GM18861 (cell line): ENCODE measurements around the gene LSM11.

Experiments used
- ATAC-seq: cut with Tn5 transposase; IDR thresholded peaks from one replicate; pipeline ENCODE4 v1.9.1; 2021; ENCODE audit not compliant: unreplicated experiment

Gene LSM11

GRCh38 chr5:157732596-157733262 is 10.8 kb upstream of the LSM11 start:
- no peak for ATAC-seq

DNA sequence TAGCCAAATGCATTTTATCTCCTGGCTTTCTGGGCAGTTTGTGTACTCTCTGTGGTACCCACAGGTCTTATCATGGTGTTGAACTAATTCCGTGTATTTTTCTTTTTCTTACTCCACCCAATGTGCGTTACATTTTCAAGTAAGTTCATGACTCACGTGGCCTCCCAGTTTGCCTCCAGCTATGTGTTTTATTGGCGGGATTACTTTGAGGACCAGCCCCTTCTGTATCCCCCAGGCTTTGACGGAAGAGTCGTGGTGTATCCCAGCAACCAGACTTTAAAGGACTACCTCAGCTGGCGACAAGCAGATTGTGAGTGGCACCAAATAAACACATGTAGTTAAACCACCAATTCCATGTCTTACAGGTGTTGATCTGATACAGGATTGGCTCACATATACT is 9.1 kb upstream of the LSM11 start:
- no peak for ATAC-seq

- ATAC-seq, result no peak
Measured at GRCh38 chr5:157735991-157736390, 7.5 kb upstream of the LSM11 start.

- ATAC-seq, result no peak
Measured at GRCh38 chr5:157739388-157740228, 3.9 kb upstream of the LSM11 start.

GRCh38 chr5:157740229-157740610 is 3.3 kb upstream of the LSM11 start:
- ATAC-seq, result no peak

- ATAC-seq, result no peak
Measured at GRCh38 chr5:157741131-157741530, 2.4 kb upstream of the LSM11 start.

DNA sequence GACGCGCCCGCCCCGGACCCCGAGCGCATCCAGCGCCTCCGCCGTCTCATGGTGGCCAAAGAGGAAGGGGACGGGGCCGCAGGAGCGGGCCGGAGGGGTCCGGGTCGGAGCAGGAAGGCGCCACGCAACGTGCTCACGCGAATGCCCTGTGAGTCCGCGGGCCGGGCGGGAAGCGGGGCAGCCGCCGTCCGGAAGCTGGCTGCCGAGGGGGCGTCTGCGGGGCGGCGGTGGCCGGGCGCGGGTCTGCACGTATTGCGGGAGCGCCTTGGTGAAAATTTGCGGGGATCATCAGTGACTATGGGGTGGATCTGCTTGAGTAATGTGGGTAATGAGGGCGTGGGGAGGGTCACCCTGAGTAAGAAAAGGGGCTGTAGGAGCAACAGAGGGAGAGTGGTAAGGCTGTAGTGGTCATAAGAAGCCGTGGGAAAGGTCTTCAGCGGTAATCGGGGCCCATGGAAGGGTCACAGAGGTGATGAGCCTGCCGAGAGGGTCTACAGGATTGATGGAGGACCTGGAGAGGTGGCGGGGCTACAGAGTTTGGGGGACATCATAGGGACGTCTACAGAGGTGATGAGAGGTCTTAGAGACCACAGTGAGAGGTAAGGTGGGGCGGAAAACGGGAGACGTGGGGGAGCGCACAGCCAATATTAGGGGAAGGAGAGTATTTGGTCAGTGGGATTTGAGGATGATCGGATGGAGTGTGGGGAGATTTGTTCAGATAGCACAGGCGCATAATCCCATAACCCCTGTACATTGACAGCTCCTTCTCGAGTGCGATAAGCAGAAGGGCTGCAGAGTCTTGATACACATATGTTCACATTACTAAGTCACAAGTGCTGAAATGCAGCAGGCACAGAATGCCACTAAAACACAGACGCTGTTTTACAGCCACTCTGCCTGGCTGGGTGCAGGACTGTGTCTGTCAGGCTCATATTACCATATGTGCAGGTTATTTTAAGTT is 819 bp downstream of the LSM11 start:
- peak; percentile 10 for ATAC-seq

DNA sequence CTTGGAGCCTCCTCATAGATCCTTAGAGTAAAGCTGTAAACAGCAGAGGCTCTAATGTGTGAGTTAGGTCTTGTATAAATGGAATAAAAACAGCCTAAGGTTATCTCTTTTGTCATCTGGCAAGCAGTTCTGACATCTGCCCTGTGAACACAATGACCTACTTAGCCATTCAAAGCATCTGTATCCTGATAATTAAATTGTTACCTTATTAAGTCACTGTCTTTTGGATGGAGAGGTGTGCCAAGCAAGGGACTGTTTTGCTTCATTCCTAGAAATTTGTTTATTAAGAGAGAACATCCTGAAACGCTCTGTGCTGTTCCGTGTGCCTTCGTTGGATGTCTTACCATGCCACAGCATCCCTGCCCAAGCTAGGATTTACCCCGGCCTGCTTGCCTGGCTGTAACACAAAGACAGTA is 1.5 kb downstream of the LSM11 start:
- ATAC-seq, result no peak

DNA sequence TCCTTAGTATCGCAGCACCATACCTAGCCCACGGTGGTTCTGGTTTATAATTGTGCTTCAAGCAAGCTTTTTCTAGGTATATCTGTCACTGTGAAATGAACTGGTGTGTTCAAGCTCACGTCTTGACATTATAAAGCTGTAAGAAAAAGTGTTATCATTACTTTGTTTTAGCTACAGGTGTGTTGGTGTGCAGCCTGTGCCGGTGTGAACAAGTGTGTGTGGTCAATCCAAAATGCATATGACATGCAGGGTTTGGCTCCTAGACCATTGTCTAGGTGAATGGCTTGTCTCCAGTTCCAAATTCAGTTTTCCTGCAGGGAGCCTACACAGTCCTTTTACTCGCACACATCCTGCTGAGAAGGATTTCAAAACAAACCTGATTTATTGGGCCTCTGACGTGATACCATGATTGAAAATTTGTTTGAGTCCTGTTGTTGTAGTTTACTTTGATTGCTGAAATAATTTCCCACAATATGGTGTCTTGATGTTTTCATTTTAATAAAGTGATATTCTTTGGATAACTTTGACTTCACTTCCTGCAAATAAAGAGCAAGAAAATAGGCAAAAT is 3.7 kb downstream of the LSM11 start:
- ATAC-seq, result no peak

GRCh38 chr5:157747766-157748700 is 4.5 kb downstream of the LSM11 start:
- no peak for ATAC-seq

DNA sequence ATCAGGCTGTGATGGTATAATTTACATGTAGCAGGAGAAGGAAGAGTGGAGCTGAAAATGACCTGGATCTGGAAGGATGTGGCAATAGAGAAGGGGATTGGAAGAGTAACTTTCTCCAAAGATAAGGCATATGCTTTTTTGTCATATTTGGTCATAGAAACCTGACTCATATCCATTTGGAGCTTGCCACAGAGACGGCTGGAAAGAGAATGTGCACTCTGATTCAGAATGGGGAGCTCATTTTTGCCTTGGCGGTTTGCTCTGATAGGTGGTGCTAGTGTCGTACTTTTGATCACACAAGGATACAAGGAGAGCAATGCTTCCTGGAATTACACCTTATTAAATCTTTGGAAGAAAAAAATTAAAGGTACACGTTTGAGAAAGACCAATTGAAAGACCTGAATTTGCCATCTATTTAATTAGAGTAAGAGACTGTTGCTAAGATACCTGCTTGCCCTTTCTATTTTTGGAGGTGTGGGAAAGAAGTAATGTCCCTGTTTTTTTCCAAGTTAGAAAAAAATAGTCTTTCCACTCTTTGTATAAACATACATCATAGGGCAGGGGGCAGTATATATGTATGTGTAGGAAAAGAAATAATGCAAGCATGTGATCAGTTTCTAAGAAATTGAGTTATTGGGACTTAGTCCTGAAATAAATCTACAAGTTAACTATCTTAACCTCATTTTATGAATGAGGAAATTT is 5.4 kb downstream of the LSM11 start:
- no peak for ATAC-seq

- no peak for ATAC-seq
Measured at GRCh38 chr5:157749462-157749799, 5.9 kb downstream of the LSM11 start.

- ATAC-seq, result no peak
Measured at GRCh38 chr5:157750320-157750719, 6.8 kb downstream of the LSM11 start.

GRCh38 chr5:157756122-157756521 is 12.6 kb downstream of the LSM11 start:
- no peak for ATAC-seq

GRCh38 chr5:157758706-157759105 is 15.2 kb downstream of the LSM11 start:
- ATAC-seq, result no peak

DNA sequence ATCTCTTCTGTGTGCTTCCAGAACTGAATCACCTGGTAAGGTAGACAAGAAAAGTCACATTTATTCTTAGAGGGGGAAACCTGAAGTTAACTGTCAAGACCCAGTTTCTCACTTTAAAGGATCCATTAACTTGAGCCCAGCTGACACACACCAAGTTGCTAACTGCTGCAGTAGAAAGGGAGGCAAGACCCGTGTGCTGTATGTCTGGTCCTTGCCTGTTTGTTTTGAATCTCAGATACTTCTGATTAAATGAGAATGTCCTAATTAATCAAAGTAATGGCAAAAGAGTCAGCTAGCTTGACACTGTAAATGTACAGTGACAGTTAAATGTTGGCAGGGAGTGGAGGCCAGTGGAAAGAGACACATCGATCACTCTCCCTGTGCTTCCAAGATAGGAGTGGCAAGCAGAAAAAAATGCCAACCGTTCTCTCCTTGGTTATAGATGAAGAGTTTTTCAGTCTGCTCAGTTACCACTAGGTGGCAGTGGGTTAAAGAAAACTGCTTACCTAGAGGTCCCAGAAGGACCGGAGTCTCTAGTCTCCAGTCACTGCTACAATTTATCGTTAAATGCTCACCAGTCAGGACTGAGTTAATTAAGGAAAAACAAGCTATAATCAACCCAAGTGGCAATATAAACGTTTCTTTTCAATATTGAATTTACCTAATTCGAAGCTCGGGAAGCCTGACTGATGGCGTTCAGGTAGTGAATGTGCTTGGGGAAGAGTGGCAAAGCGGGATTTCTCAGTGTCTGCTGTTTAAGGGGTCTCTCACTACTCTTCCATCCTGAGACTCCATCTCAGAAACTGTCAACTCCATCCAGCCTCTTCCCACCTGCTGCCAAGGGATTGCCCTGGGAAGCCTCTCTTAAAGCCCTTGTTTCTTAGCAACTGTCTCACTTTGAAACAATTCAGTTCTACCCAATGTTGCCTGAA is 18.4 kb downstream of the LSM11 start:
- ATAC-seq, result peak; percentile 45

DNA sequence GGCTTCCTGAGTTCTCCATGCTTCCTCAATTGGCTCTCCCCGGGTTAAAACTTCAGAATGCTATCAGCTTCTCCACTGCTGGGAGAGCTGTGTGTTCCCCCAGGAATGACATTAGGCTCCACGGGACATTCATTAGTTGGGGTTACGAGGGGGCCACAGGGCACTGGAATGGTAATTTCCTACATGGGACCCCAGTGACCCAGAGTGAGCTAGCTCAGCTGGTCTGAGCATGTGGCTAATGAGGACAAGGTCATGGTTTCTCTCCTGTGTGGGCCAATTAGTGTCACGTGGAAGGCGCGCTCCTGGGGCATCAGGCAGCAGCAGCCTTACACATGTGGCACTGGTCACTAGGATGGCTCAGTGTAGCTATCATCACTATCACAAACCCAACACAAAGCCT is 21.0 kb downstream of the LSM11 start:
- no peak for ATAC-seq

GRCh38 chr5:157766442-157766841 is 22.9 kb downstream of the LSM11 start:
- no peak for ATAC-seq
